C4-2B (cell line): ENCODE results near the gene SPOCK1.

ENCODE experiments used
- ZFX ChIP-seq: fragments of 450-650 bp; IDR thresholded peaks from 2 replicates; pipeline ENCODE4 v1.6.1; 2017
- TF ChIP-seq, protein P1 (sequence below): fragments of 450-650 bp; conservative IDR thresholded peaks from 2 replicates; pipeline ENCODE4 v1.5.1; 2017; ENCODE audit warnings: mild to moderate bottlenecking

- TF ChIP-seq, protein P1, sequence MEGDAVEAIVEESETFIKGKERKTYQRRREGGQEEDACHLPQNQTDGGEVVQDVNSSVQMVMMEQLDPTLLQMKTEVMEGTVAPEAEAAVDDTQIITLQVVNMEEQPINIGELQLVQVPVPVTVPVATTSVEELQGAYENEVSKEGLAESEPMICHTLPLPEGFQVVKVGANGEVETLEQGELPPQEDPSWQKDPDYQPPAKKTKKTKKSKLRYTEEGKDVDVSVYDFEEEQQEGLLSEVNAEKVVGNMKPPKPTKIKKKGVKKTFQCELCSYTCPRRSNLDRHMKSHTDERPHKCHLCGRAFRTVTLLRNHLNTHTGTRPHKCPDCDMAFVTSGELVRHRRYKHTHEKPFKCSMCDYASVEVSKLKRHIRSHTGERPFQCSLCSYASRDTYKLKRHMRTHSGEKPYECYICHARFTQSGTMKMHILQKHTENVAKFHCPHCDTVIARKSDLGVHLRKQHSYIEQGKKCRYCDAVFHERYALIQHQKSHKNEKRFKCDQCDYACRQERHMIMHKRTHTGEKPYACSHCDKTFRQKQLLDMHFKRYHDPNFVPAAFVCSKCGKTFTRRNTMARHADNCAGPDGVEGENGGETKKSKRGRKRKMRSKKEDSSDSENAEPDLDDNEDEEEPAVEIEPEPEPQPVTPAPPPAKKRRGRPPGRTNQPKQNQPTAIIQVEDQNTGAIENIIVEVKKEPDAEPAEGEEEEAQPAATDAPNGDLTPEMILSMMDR: no peak
- TF ChIP-seq ZFX: no peak
Measured at GRCh38 chr5:137498301-137498735, 808 bp downstream of the SPOCK1 start.
